ENCODE results near the gene ZCCHC14.

ZCCHC14 gene

GRCh38 chr16:87361916-87362619 is 130.8 kb downstream of the ZCCHC14 start:
- DNase-seq (ENCODE audit: low read depth), result no peak

GRCh38 chr16:87360862-87361610 is 131.8 kb downstream of the ZCCHC14 start:
- DNase-seq (ENCODE audit: low read depth), result no peak

GRCh38 chr16:87359121-87359520 is 133.7 kb downstream of the ZCCHC14 start:
- no peak for DNase-seq (ENCODE audit: low read depth)

- no peak for DNase-seq (ENCODE audit: low read depth)
Observed at GRCh38 chr16:87358696-87359095, 134.1 kb downstream of the ZCCHC14 start.

- no peak for DNase-seq (ENCODE audit: low read depth)
Observed at GRCh38 chr16:87358250-87358649, 134.6 kb downstream of the ZCCHC14 start.

- no peak for DNase-seq (ENCODE audit: low read depth)
Observed at GRCh38 chr16:87356491-87356853, 136.4 kb downstream of the ZCCHC14 start.
